Measurements from ENCODE around the gene ABCA2. TPM values are rescaled to one million over a fixed set of nuclear protein-coding genes. Genes with fewer than 3 reads are reported as not detected.

ABCA2 gene
- total RNA-seq, 4 donors from 2014 or later: 3.5 to 14.7 (median 7.6) TPM

DNA sequence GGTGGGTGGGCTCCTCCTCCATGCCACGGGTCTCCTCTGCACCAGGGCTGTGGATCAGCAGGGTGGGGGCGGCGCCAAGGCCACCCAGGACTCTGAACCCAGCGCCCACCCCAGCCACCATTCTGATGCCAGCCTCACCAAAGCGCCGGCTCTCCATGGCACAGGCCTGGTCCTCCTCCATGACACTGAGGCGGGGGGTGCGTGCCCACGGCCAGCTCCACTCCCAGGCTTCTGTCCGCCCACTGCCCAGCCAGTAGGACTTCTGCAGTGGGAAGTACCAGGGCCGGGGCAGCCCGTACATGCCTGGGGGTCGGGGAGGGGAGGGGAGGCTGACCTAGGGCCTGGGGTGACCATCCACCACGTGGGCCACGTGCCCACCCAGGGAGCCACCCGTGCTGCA is 11.6 kb downstream of the ABCA2 start:
- H3K36me3 ChIP-seq: peaks cover 0 to 78% (median 0%) of the 10 kb centered on the region in 3 donors
- intact Hi-C loops (cut with DNase I): no loop called here
- WGBS, 2 donors: no CpG with 5 or more reads among the region's 16 CpGs

DNA sequence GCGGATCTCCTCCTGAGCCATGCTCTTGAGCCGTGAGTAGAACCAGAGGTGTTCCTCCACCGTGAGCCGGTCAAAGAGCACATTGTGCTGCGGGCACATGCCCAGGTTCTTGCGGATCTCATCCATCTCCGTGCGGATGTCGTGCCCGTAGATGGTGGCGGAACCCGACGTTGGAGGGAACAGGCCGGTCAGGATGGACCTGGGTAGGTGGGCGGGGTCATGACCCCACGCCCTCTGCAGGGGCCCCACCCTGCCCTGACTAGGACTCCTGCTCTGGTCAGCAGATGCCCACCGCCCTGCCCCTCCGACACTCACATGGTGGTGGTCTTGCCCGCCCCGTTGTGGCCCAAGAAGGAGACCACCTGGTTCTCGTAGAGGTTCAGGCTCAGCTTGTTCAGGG is 12.1 kb downstream of the ABCA2 start:
- WGBS, 2 donors: 70 to 86% methylated on average over 2 to 4 of the region's 21 CpGs

More for the DNA sequence above, 11.6 kb downstream of the ABCA2 start:
- H3K27ac ChIP-seq: no peak overlapping the region
- no peaks in the 10 kb centered on the region for H3K9me3 ChIP-seq
- TF ChIP-seq, protein P1, sequence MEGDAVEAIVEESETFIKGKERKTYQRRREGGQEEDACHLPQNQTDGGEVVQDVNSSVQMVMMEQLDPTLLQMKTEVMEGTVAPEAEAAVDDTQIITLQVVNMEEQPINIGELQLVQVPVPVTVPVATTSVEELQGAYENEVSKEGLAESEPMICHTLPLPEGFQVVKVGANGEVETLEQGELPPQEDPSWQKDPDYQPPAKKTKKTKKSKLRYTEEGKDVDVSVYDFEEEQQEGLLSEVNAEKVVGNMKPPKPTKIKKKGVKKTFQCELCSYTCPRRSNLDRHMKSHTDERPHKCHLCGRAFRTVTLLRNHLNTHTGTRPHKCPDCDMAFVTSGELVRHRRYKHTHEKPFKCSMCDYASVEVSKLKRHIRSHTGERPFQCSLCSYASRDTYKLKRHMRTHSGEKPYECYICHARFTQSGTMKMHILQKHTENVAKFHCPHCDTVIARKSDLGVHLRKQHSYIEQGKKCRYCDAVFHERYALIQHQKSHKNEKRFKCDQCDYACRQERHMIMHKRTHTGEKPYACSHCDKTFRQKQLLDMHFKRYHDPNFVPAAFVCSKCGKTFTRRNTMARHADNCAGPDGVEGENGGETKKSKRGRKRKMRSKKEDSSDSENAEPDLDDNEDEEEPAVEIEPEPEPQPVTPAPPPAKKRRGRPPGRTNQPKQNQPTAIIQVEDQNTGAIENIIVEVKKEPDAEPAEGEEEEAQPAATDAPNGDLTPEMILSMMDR (IDR thresholded peaks at IDR 0.05): no peak
- no peak for TF ChIP-seq POLR2A (IDR thresholded peaks at IDR 0.05)
- H3K4me1 ChIP-seq: no peaks in the 10 kb centered on the region
- H3K27me3 ChIP-seq: no peaks in the 10 kb centered on the region
- no peak overlapping the region for H3K4me3 ChIP-seq
- DNase-seq: no peak

DNA sequence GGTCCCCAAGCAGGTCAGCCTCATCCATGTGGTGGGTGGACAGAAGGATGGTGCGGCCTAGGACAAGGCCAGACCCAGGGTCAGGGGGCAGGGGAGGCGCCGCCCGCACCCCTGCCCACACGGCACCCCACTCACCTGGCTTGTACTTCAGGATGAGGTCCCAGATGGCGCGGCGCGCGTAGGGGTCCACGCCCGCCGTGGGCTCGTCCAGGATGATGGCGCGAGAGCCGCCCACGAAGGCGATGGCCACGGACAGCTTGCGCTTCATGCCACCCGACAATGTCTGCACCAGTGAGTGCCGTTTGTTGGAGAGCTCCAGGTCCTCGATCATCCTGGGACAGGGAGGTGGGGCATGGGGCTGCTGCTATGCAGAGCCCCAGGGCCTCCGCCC is 12.5 kb downstream of the ABCA2 start:
- WGBS, 2 donors: 97 to 98% methylated on average over 8 to 12 of the region's 25 CpGs
- DNase-seq: no peak
- intact Hi-C loops (cut with DNase I): no loop called here
- H3K4me3 ChIP-seq: no peak overlapping the region
- H3K27me3 ChIP-seq: no peaks in the 10 kb centered on the region
- no peaks in the 10 kb centered on the region for H3K4me1 ChIP-seq
- peaks cover 0 to 82% (median 0%) of the 10 kb centered on the region in 3 donors for H3K36me3 ChIP-seq
- H3K9me3 ChIP-seq: no peaks in the 10 kb centered on the region
- no peak overlapping the region for H3K27ac ChIP-seq
- no peak for TF ChIP-seq POLR2A (IDR thresholded peaks at IDR 0.05)
- TF ChIP-seq, protein P1 (IDR thresholded peaks at IDR 0.05): no peak

More for the DNA sequence above, 12.1 kb downstream of the ABCA2 start:
- no peak overlapping the region for H3K4me3 ChIP-seq
- H3K4me1 ChIP-seq: no peaks in the 10 kb centered on the region
- no peak for DNase-seq
- intact Hi-C loops (cut with DNase I): no loop called here
- H3K27me3 ChIP-seq: no peaks in the 10 kb centered on the region
- TF ChIP-seq, protein P1 (IDR thresholded peaks at IDR 0.05): no peak
- no peak for TF ChIP-seq POLR2A (IDR thresholded peaks at IDR 0.05)
- no peaks in the 10 kb centered on the region for H3K9me3 ChIP-seq
- H3K36me3 ChIP-seq: peaks cover 0 to 83% (median 0%) of the 10 kb centered on the region in 3 donors
- H3K27ac ChIP-seq: no peak overlapping the region

DNA sequence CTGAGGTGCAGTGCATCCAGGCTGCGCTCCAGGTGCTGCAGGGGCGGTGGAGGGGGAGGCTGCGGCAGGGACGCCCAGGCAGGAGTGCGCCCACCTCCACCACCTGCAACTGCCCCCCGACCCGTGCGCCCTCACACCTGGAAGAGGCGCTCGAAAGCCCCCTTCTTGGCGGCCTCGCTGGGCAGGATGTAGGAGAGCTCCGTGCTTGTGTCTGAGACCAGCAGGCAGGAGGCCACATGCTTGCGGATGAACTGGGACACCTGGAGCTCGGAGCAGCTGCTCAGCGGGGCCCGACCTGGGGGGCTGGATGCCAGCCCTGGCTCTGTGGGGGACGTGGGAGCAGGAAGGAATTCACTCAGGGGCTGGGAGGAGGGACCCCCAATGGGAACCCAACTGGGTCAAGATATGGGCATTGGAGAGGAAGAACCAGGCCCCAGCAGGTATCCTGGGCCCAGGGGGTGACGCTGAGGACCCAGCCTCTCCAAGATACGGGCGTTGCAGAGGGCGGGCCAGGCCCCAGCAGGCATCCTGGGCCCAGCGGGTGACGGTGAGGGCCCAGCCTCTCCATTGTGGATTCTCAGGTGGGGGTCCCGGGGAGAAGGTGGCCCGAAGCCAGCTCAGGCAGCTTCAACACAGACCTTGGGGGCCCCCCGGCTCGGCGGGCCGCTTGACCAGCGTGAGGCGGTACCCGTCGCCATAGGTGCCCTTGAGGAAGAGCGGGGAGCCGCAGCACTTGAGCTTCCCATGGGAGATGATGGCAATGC is 13.1 kb downstream of the ABCA2 start:
- Histone ChIP-seq H3K9me3 (no peaks in the 10 kb centered on the region), H3K27me3 (no peaks in the 10 kb centered on the region), H3K27ac (no peak overlapping the region), H3K4me3 (no peak overlapping the region), H3K4me1 (no peaks in the 10 kb centered on the region), H3K36me3 (peaks cover 0 to 82% (median 0%) of the 10 kb centered on the region in 3 donors)
- TF ChIP-seq, protein P1 (IDR thresholded peaks at IDR 0.05): no peak
- TF ChIP-seq POLR2A (IDR thresholded peaks at IDR 0.05): no peak
- intact Hi-C loops (cut with DNase I): no loop called here
- DNase-seq: no peak
- WGBS, 2 donors: 70 to 94% methylated on average over 4 to 11 of the region's 36 CpGs

DNA sequence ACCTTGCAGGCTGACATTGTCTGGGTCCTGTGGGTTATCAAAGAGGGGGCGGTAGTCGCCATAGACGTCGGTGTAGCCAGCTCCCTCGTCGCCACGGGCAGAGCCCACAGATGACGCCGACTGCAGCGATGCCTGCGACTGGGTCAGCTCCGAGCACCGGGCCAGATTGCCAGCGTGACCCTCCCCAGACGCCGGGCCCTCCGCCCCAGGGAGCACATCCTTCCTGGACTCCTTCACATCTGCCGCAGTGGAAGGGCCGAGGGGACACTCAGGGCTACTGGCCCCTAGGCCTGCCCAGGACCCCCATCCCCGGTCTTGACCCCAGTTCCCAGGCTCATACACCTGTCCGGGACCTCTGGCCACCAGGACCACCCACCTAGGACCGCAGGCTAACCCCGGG is 13.9 kb downstream of the ABCA2 start:
- Histone ChIP-seq H3K27me3 (no peaks in the 10 kb centered on the region), H3K4me3 (no peak overlapping the region), H3K27ac (no peak overlapping the region), H3K36me3 (peaks cover 0 to 90% (median 0%) of the 10 kb centered on the region in 3 donors), H3K9me3 (no peaks in the 10 kb centered on the region), H3K4me1 (no peaks in the 10 kb centered on the region)
- DNase-seq: no peak
- 94 to 100% methylated on average over 3 to 16 of the region's 23 CpGs for WGBS, 2 donors
- intact Hi-C loops (cut with DNase I): no loop called here
- no peak for TF ChIP-seq POLR2A (IDR thresholded peaks at IDR 0.05)
- TF ChIP-seq, protein P1 (IDR thresholded peaks at IDR 0.05): no peak

All from esophagus squamous epithelium (tissue), 5 donors.